ENCODE results near the gene LRBA. TPM values are rescaled to one million over a fixed set of nuclear protein-coding genes. Genes with fewer than 3 reads are reported as not detected.

The LRBA gene
- polyA plus RNA-seq, 2 of the 4 experiments (the other 2 are of a cell fraction) = 10.7 to 25.1 TPM

- CTCF ChIA-PET = no interaction called here
- FAIRE-seq (no peak), DNase-seq (ENCODE audit: low read depth in 1 of 2, low spot score in 1 of 2) (no peak), ATAC-seq (no peak)
- H3K4me2 ChIP-seq = no peak overlapping the region
- TF ChIP-seq POLR2A (IDR thresholded peaks at IDR 0.05; ENCODE audit: low read length) (no peak), JUN (IDR thresholded peaks at IDR 0.05) (no peak), SMC3 (IDR thresholded peaks at IDR 0.05) (no peak), BHLHE40 (IDR thresholded peaks at IDR 0.05; ENCODE audit: low read depth, low read length) (no peak), FOXS1 (CRISPR knock-in tag; IDR thresholded peaks at IDR 0.05) (no peak), RNF2 (IDR thresholded peaks at IDR 0.05; ENCODE audit: borderline replicate concordance, low read depth) (no peak), ELK1 (IDR thresholded peaks at IDR 0.05; ENCODE audit: low read depth, low read length) (no peak), E2F6 (IDR thresholded peaks at IDR 0.05; ENCODE audit: borderline replicate concordance, low read depth) (no peak), BCL3 (IDR thresholded peaks at IDR 0.05) (no peak), ZFP36 (IDR thresholded peaks at IDR 0.05; ENCODE audit: borderline replicate concordance, partially characterized antibody) (no peak), TFCP2L1 (CRISPR knock-in tag; IDR thresholded peaks at IDR 0.05) (no peak)
- TF ChIP-seq, protein P1, sequence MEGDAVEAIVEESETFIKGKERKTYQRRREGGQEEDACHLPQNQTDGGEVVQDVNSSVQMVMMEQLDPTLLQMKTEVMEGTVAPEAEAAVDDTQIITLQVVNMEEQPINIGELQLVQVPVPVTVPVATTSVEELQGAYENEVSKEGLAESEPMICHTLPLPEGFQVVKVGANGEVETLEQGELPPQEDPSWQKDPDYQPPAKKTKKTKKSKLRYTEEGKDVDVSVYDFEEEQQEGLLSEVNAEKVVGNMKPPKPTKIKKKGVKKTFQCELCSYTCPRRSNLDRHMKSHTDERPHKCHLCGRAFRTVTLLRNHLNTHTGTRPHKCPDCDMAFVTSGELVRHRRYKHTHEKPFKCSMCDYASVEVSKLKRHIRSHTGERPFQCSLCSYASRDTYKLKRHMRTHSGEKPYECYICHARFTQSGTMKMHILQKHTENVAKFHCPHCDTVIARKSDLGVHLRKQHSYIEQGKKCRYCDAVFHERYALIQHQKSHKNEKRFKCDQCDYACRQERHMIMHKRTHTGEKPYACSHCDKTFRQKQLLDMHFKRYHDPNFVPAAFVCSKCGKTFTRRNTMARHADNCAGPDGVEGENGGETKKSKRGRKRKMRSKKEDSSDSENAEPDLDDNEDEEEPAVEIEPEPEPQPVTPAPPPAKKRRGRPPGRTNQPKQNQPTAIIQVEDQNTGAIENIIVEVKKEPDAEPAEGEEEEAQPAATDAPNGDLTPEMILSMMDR (IDR thresholded peaks at IDR 0.05) = no peak
- TF ChIP-seq, protein P2, sequence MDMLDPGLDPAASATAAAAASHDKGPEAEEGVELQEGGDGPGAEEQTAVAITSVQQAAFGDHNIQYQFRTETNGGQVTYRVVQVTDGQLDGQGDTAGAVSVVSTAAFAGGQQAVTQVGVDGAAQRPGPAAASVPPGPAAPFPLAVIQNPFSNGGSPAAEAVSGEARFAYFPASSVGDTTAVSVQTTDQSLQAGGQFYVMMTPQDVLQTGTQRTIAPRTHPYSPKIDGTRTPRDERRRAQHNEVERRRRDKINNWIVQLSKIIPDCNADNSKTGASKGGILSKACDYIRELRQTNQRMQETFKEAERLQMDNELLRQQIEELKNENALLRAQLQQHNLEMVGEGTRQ (IDR thresholded peaks at IDR 0.05) = no peak
- H3K4me1 ChIP-seq = 0 out of 3 replicates have a peak, but pooled peaks cover 7% of the 10 kb centered on the region
- POLR2A ChIA-PET = no interaction called here
- no peaks in the 10 kb centered on the region for H3K9me3 ChIP-seq
- no peak overlapping the region for H3K27ac ChIP-seq
- no peak overlapping the region for H3K4me3 ChIP-seq
- 98% methylated on average over 6 of the region's 6 CpGs for WGBS (ENCODE audit: missing lambda C conversion rate)
Measured at GRCh38 chr4:150781191-150781590, 233.9 kb downstream of the LRBA start.

- DNase-seq (ENCODE audit: low read depth in 1 of 2, low spot score in 1 of 2) (no peak), ATAC-seq (no peak), FAIRE-seq (no peak)
- TF ChIP-seq SREBF2 (IDR thresholded peaks at IDR 0.05) (no peak), HDAC2 (IDR thresholded peaks at IDR 0.05) (no peak), MAFK (IDR thresholded peaks at IDR 0.05; ENCODE audit: partially characterized antibody) (no peak), TP53 (CRISPR knock-in tag; IDR thresholded peaks at IDR 0.05) (no peak), REST (IDR thresholded peaks at IDR 0.05) (no peak), GATA3 (IDR thresholded peaks at IDR 0.05; ENCODE audit: borderline replicate concordance) (no peak), RFX5 (IDR thresholded peaks at IDR 0.05) (no peak), HOXA7 (CRISPR knock-in tag; IDR thresholded peaks at IDR 0.05) (no peak), KDM1A (IDR thresholded peaks at IDR 0.05; ENCODE audit: low read depth) (no peak), ESRRA (IDR thresholded peaks at IDR 0.05; ENCODE audit: borderline replicate concordance, low read length) (no peak), CHD2 (IDR thresholded peaks at IDR 0.05; ENCODE audit: low read length, partially characterized antibody) (no peak), HES2 (IDR thresholded peaks at IDR 0.05) (no peak), JUN (IDR thresholded peaks at IDR 0.05) (no peak), NR3C1 (IDR thresholded peaks at IDR 0.05) (no peak), HEYL (CRISPR knock-in tag; IDR thresholded peaks at IDR 0.05) (no peak), TFCP2L1 (CRISPR knock-in tag; IDR thresholded peaks at IDR 0.05) (no peak)
- TF ChIP-seq, protein P3, sequence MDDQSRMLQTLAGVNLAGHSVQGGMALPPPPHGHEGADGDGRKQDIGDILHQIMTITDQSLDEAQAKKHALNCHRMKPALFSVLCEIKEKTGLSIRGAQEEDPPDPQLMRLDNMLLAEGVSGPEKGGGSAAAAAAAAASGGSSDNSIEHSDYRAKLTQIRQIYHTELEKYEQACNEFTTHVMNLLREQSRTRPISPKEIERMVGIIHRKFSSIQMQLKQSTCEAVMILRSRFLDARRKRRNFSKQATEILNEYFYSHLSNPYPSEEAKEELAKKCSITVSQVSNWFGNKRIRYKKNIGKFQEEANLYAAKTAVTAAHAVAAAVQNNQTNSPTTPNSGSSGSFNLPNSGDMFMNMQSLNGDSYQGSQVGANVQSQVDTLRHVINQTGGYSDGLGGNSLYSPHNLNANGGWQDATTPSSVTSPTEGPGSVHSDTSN (IDR thresholded peaks at IDR 0.05) = no peak
- Histone ChIP-seq H3K9me3 (no peaks in the 10 kb centered on the region), H3K27ac (no peak overlapping the region), H3K4me3 (no peak overlapping the region), H3K4me1 (0 out of 3 replicates have a peak, but pooled peaks cover 7% of the 10 kb centered on the region), H3K4me2 (no peak overlapping the region)
- POLR2A ChIA-PET = no interaction called here
- WGBS (ENCODE audit: missing lambda C conversion rate) = 90% methylated on average over 1 of the region's 1 CpG
- CTCF ChIA-PET = no interaction called here
Measured at GRCh38 chr4:150779707-150780106, 235.4 kb downstream of the LRBA start.

All from A549 (cell line).